Activated B cell treated with CpG ODN at 0.5 μM for 24 hours (primary cell): ENCODE measurements around the gene NEAT1. TPM values are rescaled to one million over a fixed set of nuclear protein-coding genes. Genes with fewer than 3 reads are reported as not detected.

Source experiments
- ATAC-seq: fragments of 200-7000 bp; cut with Tn5 transposase; one replicate; pipeline ENCODE4 v1.10.0; 2021; ENCODE audit warnings: low read depth, mild to moderate bottlenecking, moderate library complexity
- CTCF ChIA-PET: fragments of 350-600 bp; sonication (Branson Sonifier 250); formaldehyde crosslinking; loops from one replicate; lab custom pipeline; 2021; ENCODE audit warnings: antibody characterized with exemption; lab: Charles Lee
- POLR2A ChIA-PET: fragments of 350-600 bp; sonication (Branson Sonifier 250); formaldehyde crosslinking; loops from one replicate; lab custom pipeline; 2021; ENCODE audit warnings: antibody characterized with exemption; lab: Charles Lee
- DNase-seq: peaks from one replicate; pipeline ENCODE4 v3.0.0; 2022
- H3K27ac Mint-ChIP-seq: one replicate; pipeline ENCODE4 v1.8.0; 2020; ENCODE audit warnings: mixed read lengths
- H3K27me3 Mint-ChIP-seq: one replicate; pipeline ENCODE4 v1.8.0; 2021; ENCODE audit warnings: mixed read lengths
- H3K36me3 Mint-ChIP-seq: one replicate; pipeline ENCODE4 v1.8.0; 2021; ENCODE audit warnings: low read depth, mixed read lengths
- H3K4me1 Mint-ChIP-seq: one replicate; pipeline ENCODE4 v1.8.0; 2021; ENCODE audit warnings: mixed read lengths
- H3K4me3 Mint-ChIP-seq: one replicate; pipeline ENCODE4 v1.8.0; 2020; ENCODE audit warnings: mild to moderate bottlenecking, mixed read lengths
- H3K9me3 Mint-ChIP-seq: one replicate; pipeline ENCODE4 v1.8.0; 2020; ENCODE audit warnings: mixed read lengths
- intact Hi-C: fragments of 100-400 bp; cut with micrococcal nuclease; formaldehyde crosslinking; loops from one replicate; pipeline ENCODE4 v1.15.1; 2024
- total RNA-seq: library from RNA; stranded (reverse); gene quantifications from 2 replicates; pipeline ENCODE4 v1.2.3, GENCODE V29; 2022
- TF ChIP-seq, protein P1 (sequence below): fragments of 200-600 bp; IDR thresholded peaks from one replicate; pipeline ENCODE4 v1.8.0; 2022; ENCODE audit warnings: antibody characterized with exemption, mild to moderate bottlenecking

Gene NEAT1
- total RNA-seq, 1 donor from 2014 or later, result 699 TPM

DNA sequence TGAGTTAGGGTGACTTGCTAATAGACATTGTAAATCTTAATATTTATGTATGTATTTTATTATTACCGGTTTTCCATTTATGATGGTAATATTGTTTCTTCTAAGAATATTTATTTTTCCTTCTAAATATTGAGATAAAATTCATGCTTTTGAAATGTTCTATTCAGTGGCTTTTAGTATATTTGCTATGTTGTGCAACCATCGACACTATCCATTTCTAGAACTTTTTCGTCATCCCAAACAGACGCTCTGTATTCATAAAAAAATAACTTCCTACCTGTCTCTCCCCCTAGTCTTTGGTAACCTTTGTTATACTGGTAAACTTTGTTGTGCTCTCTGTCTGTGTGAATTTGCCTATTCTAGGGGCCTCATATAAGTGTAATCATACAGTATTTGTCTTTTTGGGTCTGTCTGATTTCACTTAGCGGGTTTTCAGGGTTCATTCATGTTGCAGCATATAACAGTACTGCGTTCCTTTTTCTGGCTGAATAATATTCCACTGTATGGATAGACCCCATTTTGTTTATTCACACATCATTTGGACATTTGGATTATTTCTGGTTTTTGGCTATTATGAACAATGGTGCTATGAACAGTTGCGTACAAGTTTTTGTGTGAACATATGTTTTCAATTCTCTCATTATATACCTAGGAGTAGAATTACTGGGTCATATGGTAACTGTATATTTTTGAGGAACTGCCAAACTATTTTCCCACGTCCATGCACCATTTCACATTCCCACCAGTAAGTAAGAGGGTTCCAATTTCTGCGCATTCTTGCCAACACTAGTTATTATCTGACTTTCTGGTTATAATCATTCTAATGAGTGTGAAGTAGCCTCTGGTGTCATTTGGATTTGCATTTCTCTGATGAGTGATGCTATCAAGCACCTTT, 15.9 kb downstream of the NEAT1 start:
- intact Hi-C loops, result no loop called here
- POLR2A ChIA-PET, result interaction anchor here (0.6 to 11.6 kb wide), 5 partner anchors 15 to 64 kb away, joined by 3 to 535 read pairs (median 64); partner anchors contain the start of genes MALAT1 and NEAT1

GRCh38 chr11:65439331-65440181, 17.0 kb downstream of the NEAT1 start:
- DNase-seq, result no peak
- H3K4me3 Mint-ChIP-seq, result no peak overlapping the region
- intact Hi-C loops, result no loop called here
- TF ChIP-seq, protein P1, sequence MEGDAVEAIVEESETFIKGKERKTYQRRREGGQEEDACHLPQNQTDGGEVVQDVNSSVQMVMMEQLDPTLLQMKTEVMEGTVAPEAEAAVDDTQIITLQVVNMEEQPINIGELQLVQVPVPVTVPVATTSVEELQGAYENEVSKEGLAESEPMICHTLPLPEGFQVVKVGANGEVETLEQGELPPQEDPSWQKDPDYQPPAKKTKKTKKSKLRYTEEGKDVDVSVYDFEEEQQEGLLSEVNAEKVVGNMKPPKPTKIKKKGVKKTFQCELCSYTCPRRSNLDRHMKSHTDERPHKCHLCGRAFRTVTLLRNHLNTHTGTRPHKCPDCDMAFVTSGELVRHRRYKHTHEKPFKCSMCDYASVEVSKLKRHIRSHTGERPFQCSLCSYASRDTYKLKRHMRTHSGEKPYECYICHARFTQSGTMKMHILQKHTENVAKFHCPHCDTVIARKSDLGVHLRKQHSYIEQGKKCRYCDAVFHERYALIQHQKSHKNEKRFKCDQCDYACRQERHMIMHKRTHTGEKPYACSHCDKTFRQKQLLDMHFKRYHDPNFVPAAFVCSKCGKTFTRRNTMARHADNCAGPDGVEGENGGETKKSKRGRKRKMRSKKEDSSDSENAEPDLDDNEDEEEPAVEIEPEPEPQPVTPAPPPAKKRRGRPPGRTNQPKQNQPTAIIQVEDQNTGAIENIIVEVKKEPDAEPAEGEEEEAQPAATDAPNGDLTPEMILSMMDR, result no peak
- H3K4me1 Mint-ChIP-seq, result peaks cover 66% of the 10 kb centered on the region
- ChIA-PET CTCF (interaction anchor here (0.7 kb wide), 1 partner anchor 32 kb away, joined by 3 read pairs; no protein-coding TSS in a partner anchor), POLR2A (interaction anchor here (0.6 to 11.6 kb wide), 13 partner anchors 9 to 63 kb away, joined by 3 to 535 read pairs (median 16); partner anchors contain the start of genes MALAT1 and NEAT1)
- no peak for ATAC-seq
- H3K9me3 Mint-ChIP-seq, result no peaks in the 10 kb centered on the region
- H3K36me3 Mint-ChIP-seq, result peaks cover 38% of the 10 kb centered on the region
- H3K27ac Mint-ChIP-seq, result peak overlapping the region; percentile 92
- no peaks in the 10 kb centered on the region for H3K27me3 Mint-ChIP-seq

More for the DNA sequence above, 15.9 kb downstream of the NEAT1 start:
- no peak for DNase-seq
- ATAC-seq, result no peak
- Mint-ChIP-seq H3K4me1 (peaks cover 62% of the 10 kb centered on the region), H3K9me3 (no peaks in the 10 kb centered on the region), H3K4me3 (no peak overlapping the region), H3K27me3 (no peaks in the 10 kb centered on the region), H3K36me3 (peaks cover 39% of the 10 kb centered on the region), H3K27ac (no peak overlapping the region)
- CTCF ChIA-PET, result interaction anchor here (1.1 kb wide), 1 partner anchor 22 kb away, joined by 3 read pairs; no protein-coding TSS in a partner anchor
- TF ChIP-seq, protein P1, result no peak

GRCh38 chr11:65440831-65441499, 18.4 kb downstream of the NEAT1 start:
- no peak for DNase-seq
- intact Hi-C loops, result loop anchor here (1.0 kb wide), 5 partner anchors 8 to 56 kb away; no protein-coding TSS in a partner anchor
- CTCF ChIA-PET, result interaction anchor here (1.0 to 1.8 kb wide), 5 partner anchors 8 to 58 kb away, joined by 3 to 6 read pairs (median 4); partner anchors contain the start of gene MALAT1
- no peaks in the 10 kb centered on the region for H3K27me3 Mint-ChIP-seq
- peak; percentile 38 for ATAC-seq
- H3K9me3 Mint-ChIP-seq, result no peaks in the 10 kb centered on the region
- H3K4me3 Mint-ChIP-seq, result peak overlapping the region; percentile 77
- H3K36me3 Mint-ChIP-seq, result peaks cover 31% of the 10 kb centered on the region
- POLR2A ChIA-PET, result interaction anchor here (0.5 to 11.6 kb wide), 22 partner anchors 8 to 669 kb away, joined by 3 to 535 read pairs (median 5); partner anchors contain the start of genes MALAT1 and NEAT1
- H3K4me1 Mint-ChIP-seq, result peaks cover 70% of the 10 kb centered on the region
- peak overlapping the region; percentile 92 for H3K27ac Mint-ChIP-seq
- TF ChIP-seq, protein P1, result no peak

- Mint-ChIP-seq H3K4me3 (peak overlapping the region; percentile 74), H3K27ac (peak overlapping the region; percentile 92), H3K4me1 (peaks cover 78% of the 10 kb centered on the region), H3K9me3 (no peaks in the 10 kb centered on the region), H3K27me3 (no peaks in the 10 kb centered on the region), H3K36me3 (peaks cover 20% of the 10 kb centered on the region)
- CTCF ChIA-PET, result interaction anchor here (1.3 to 1.8 kb wide), 2 partner anchors 10 to 26 kb away, joined by 4 to 6 read pairs; no protein-coding TSS in a partner anchor
- ATAC-seq (peak; percentile 8), DNase-seq (no peak)
- TF ChIP-seq, protein P1, result no peak
- intact Hi-C loops, result no loop called here
- POLR2A ChIA-PET, result interaction anchor here (0.9 to 11.6 kb wide), 9 partner anchors 21 to 109 kb away, joined by 3 to 535 read pairs (median 65); partner anchors contain the start of genes DPF2, MALAT1 and NEAT1
Observed at GRCh38 chr11:65442842-65443331, 20.3 kb downstream of the NEAT1 start.
